A673 (cell line): ENCODE data around the gene ACTMAP. TPM values are rescaled to one million over a fixed set of nuclear protein-coding genes. Genes with fewer than 3 reads are reported as not detected.

Source experiments
- BruUV-seq: library from RNA; stranded (reverse); fragments of 400-500 nt; replicated peaks from 2 replicates; lab custom pipeline; 2021; lab: Mats Ljungman, UMichigan
- CTCF ChIA-PET: fragments of 300-600 bp; sonication (Branson Sonifier 250); formaldehyde crosslinking; loops from one replicate; lab custom pipeline; 2022; ENCODE audit warnings: antibody characterized with exemption; lab: Charles Lee
- POLR2A ChIA-PET: fragments of 300-600 bp; sonication (Branson Sonifier 250); formaldehyde crosslinking; loops from one replicate; lab custom pipeline; 2022; ENCODE audit warnings: antibody characterized with exemption; ENCODE audit not compliant: low non-redundant PET; lab: Charles Lee
- DNase-seq: peaks from one replicate; pipeline ENCODE4 v3.0.0-alpha.2; 2015; ENCODE audit warnings: low spot score
- H3K27ac ChIP-seq: fragments of 200-600 bp; sonication (generic); 2 replicates; pipeline ENCODE4 v1.5.1; 2016; ENCODE audit warnings: mixed run types, low read depth, mild to moderate bottlenecking, mixed read lengths, antibody characterized with exemption, low read length; ENCODE audit not compliant: poor library complexity, severe bottlenecking
- H3K27me3 ChIP-seq: fragments of 200-600 bp; sonication (generic); replicated peaks from 2 replicates; pipeline ENCODE4 v1.6.1; 2017; ENCODE audit warnings: mixed run types, low read depth, mild to moderate bottlenecking, mixed read lengths, antibody characterized with exemption, low read length; ENCODE audit not compliant: insufficient read depth, poor library complexity
- H3K36me3 ChIP-seq: fragments of 200-600 bp; sonication (generic); 2 replicates; pipeline ENCODE4 v1.6.1; 2016; ENCODE audit warnings: mixed run types, mild to moderate bottlenecking, mixed read lengths, antibody characterized with exemption, low read length; ENCODE audit not compliant: insufficient read depth, poor library complexity, severe bottlenecking
- H3K4me1 ChIP-seq: fragments of 200-600 bp; sonication (generic); 2 replicates; pipeline ENCODE4 v1.6.1; 2017; ENCODE audit warnings: mixed run types, mild to moderate bottlenecking, mixed read lengths, antibody characterized with exemption, low read length; ENCODE audit not compliant: insufficient read depth, poor library complexity, severe bottlenecking
- H3K4me3 ChIP-seq: fragments of 200-600 bp; sonication (generic); 2 replicates; pipeline ENCODE4 v1.5.1; 2016; ENCODE audit warnings: low read depth, mixed run types, mild to moderate bottlenecking, mixed read lengths, low read length; ENCODE audit not compliant: poor library complexity, severe bottlenecking
- H3K9me3 ChIP-seq: fragments of 200-600 bp; sonication (generic); 2 replicates; pipeline ENCODE4 v1.6.1; 2016; ENCODE audit warnings: mixed run types, low read depth, mild to moderate bottlenecking, mixed read lengths, antibody characterized with exemption, low read length; ENCODE audit not compliant: poor library complexity, severe bottlenecking
- EZH2 ChIP-seq: fragments of 200-600 bp; sonication (generic); IDR thresholded peaks from 2 replicates; pipeline ENCODE4 v1.6.1; 2017; ENCODE audit warnings: borderline replicate concordance, low read depth, mild to moderate bottlenecking, mixed read lengths, antibody characterized with exemption, low read length; ENCODE audit not compliant: poor library complexity, severe bottlenecking
- intact Hi-C: fragments of 100-400 bp; cut with micrococcal nuclease; formaldehyde crosslinking; loops from one replicate; pipeline ENCODE4 v1.10.0; 2022; ENCODE audit not compliant: unreplicated experiment
- total RNA-seq: library from RNA; stranded (reverse); gene quantifications from 2 replicates; pipeline ENCODE4 v1.2.3, GENCODE V29; 2021
- TF ChIP-seq, protein P1 (sequence below): fragments of 300-800, 200-600 bp; sonication (generic); conservative IDR thresholded peaks from 2 replicates; pipeline ENCODE4 v1.5.1; 2017; ENCODE audit warnings: low read depth, mild to moderate bottlenecking, antibody characterized with exemption, low read length, moderate library complexity, mixed read lengths

The ACTMAP gene
- total RNA-seq, 1 experiment from 2014 or later, result 17.1 TPM

DNA sequence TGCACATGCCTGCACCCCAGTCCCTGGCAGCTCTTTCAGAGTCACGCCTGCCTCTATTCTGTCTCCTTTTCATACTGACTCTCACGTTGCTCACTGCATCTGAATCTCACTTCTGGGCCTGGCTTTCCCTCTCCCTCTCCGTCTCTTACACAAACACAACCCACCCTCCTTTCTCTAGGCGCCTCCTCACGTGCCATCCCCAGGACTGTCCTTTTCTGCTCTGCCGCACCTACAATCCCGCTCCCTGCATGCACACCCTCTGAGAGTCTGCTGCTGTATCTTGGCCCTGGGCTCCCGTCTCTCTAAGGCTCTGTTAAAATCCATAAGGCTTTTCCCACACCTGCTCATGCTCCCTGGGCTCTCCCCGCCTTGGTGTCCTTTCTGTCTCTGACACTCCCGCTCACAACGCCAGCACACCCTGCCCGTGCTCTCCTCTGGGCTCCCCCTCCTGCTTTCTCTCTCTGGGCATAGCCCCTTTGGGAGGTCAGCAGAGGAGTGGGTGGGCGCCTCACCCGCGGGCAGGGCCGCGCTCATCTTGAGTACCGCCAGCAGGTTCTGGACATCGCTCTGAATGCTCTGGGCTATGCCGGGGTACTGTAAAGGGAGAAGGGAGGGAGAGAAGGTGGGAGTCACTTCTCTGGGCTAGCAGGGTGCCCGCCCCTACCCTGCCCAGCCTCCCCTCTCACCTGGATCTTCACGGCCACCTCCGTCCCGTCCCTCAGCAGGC lies 47.1 kb downstream of the ACTMAP start:
- no peaks in the 10 kb centered on the region for H3K9me3 ChIP-seq
- intact Hi-C loops, result no loop called here
- H3K27ac ChIP-seq, result no peak overlapping the region
- H3K27me3 ChIP-seq, result no peaks in the 10 kb centered on the region
- TF ChIP-seq, protein P1, sequence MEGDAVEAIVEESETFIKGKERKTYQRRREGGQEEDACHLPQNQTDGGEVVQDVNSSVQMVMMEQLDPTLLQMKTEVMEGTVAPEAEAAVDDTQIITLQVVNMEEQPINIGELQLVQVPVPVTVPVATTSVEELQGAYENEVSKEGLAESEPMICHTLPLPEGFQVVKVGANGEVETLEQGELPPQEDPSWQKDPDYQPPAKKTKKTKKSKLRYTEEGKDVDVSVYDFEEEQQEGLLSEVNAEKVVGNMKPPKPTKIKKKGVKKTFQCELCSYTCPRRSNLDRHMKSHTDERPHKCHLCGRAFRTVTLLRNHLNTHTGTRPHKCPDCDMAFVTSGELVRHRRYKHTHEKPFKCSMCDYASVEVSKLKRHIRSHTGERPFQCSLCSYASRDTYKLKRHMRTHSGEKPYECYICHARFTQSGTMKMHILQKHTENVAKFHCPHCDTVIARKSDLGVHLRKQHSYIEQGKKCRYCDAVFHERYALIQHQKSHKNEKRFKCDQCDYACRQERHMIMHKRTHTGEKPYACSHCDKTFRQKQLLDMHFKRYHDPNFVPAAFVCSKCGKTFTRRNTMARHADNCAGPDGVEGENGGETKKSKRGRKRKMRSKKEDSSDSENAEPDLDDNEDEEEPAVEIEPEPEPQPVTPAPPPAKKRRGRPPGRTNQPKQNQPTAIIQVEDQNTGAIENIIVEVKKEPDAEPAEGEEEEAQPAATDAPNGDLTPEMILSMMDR, result no peak
- no peak for TF ChIP-seq EZH2
- H3K4me3 ChIP-seq, result no peak overlapping the region
- H3K4me1 ChIP-seq, result no peaks in the 10 kb centered on the region
- no TSS peak for BruUV-seq
- CTCF ChIA-PET, result no interaction called here
- H3K36me3 ChIP-seq, result peaks cover 24% of the 10 kb centered on the region
- DNase-seq, result no peak
- POLR2A ChIA-PET, result no interaction called here

DNA sequence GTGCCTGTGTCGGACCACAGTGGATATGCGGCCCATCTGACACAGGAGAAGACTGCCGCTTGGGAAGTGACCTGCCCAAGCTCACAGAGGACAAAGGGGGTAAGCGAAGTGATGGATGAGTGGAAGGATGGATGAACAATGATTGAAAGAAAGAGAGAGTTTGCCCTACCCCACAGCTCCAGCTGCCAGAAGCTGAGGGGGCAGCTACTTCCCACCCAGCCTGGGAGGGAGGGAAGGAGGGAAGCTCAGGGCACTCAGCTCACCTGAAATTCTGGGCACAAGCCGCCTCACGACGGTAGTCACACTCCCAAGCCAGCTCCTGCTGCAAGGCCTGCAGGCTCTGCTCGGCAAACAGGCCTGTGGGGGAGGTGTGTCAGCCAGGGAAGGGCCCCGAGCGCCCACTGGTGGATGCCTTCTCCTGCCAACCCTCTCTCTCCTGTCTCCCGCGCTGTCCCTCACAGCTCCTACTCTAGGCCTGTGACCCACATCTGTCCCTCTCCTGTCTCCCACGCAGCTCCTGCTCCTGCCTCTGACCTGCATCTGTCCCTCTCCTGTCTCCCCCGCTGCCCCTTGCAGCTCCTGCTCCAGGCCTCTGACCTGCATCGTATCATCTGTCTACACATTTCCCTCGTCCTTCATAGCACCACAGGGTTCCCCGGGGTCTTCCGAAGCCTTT lies 47.8 kb downstream of the ACTMAP start:
- no peak for TF ChIP-seq EZH2
- TF ChIP-seq, protein P1, result no peak
- CTCF ChIA-PET, result no interaction called here
- POLR2A ChIA-PET, result no interaction called here
- DNase-seq, result no peak
- H3K4me3 ChIP-seq, result no peak overlapping the region
- BruUV-seq, result no TSS peak
- H3K27ac ChIP-seq, result no peak overlapping the region
- H3K9me3 ChIP-seq, result no peaks in the 10 kb centered on the region
- intact Hi-C loops, result no loop called here
- peaks cover 24% of the 10 kb centered on the region for H3K36me3 ChIP-seq
- H3K27me3 ChIP-seq, result no peaks in the 10 kb centered on the region
- no peaks in the 10 kb centered on the region for H3K4me1 ChIP-seq

- Histone ChIP-seq H3K4me1 (no peaks in the 10 kb centered on the region), H3K36me3 (peaks cover 24% of the 10 kb centered on the region), H3K4me3 (no peak overlapping the region), H3K27ac (no peak overlapping the region), H3K27me3 (no peaks in the 10 kb centered on the region), H3K9me3 (no peaks in the 10 kb centered on the region)
- no peak for DNase-seq
- POLR2A ChIA-PET, result no interaction called here
- intact Hi-C loops, result no loop called here
- CTCF ChIA-PET, result no interaction called here
- no TSS peak for BruUV-seq
- TF ChIP-seq, protein P1, result no peak
- TF ChIP-seq EZH2, result no peak
These were observed 48.5 kb downstream of the ACTMAP start for GRCh38 chr19:40701758-40702157.
